Fibroblast of lung (primary cell): ENCODE results near the gene KLC1. TPM values are rescaled to one million over a fixed set of nuclear protein-coding genes. Genes with fewer than 3 reads are reported as not detected.

Experiments
- DNase-seq, 2 donors: peaks; one replicate each; pipeline versions ENCODE4 v3.0.0 to v3.0.0-alpha.2; 2010; ENCODE audit warnings: low read depth in 2 of 2
- H2AFZ ChIP-seq: 2 replicates; pipeline ENCODE4 v1.5.1; 2012; ENCODE audit warnings: low read length, control low read depth, inconsistent platforms
- H3K27ac ChIP-seq: 2 replicates; pipeline ENCODE4 v1.5.1; 2011; ENCODE audit warnings: low read length, control low read depth; ENCODE audit not compliant: insufficient read depth
- H3K27me3 ChIP-seq: 2 replicates; pipeline ENCODE4 v1.5.1; 2011; ENCODE audit warnings: mild to moderate bottlenecking, low read length; ENCODE audit not compliant: control insufficient read depth, insufficient read depth
- H3K36me3 ChIP-seq: 2 replicates; pipeline ENCODE4 v1.5.1; 2011; ENCODE audit warnings: low read length; ENCODE audit not compliant: control insufficient read depth, insufficient read depth
- H3K4me1 ChIP-seq: 2 replicates; pipeline ENCODE4 v1.5.1; 2011; ENCODE audit warnings: low read length; ENCODE audit not compliant: control insufficient read depth, insufficient read depth; ENCODE audit errors: extremely low read depth
- H3K4me2 ChIP-seq: 2 replicates; pipeline ENCODE4 v1.5.1; 2011; ENCODE audit warnings: low read length, control low read depth; ENCODE audit not compliant: insufficient read depth; ENCODE audit errors: extremely low read depth
- H3K4me3 ChIP-seq, 4 experiments: fragments of 200-600 bp in 1 of 4; sonication (generic) in 1 of 4; replicated peaks in 1 of 4; 2 replicates each; pipeline ENCODE4 v1.5.1; 2011 to 2016; ENCODE audit warnings: low read length in 4 of 4, low read depth in 3 of 4, mild to moderate bottlenecking in 3 of 4, control low read depth in 2 of 4, inconsistent platforms in 1 of 4, mixed read lengths in 1 of 4; ENCODE audit not compliant: insufficient read depth in 1 of 4; ENCODE audit errors: control extremely low read depth in 1 of 4
- H3K79me2 ChIP-seq: 2 replicates; pipeline ENCODE4 v1.5.1; 2012; ENCODE audit warnings: mild to moderate bottlenecking, low read length, inconsistent platforms; ENCODE audit not compliant: control insufficient read depth, insufficient read depth
- H3K9ac ChIP-seq: 2 replicates; pipeline ENCODE4 v1.5.1; 2011; ENCODE audit warnings: mild to moderate bottlenecking, low read length, control low read depth; ENCODE audit not compliant: insufficient read depth
- H3K9me3 ChIP-seq: 2 replicates; pipeline ENCODE4 v1.5.1; 2012; ENCODE audit warnings: low read depth, low read length; ENCODE audit not compliant: control insufficient read depth, insufficient read depth
- H4K20me1 ChIP-seq: 2 replicates; pipeline ENCODE4 v1.5.1; 2011; ENCODE audit warnings: low read length; ENCODE audit not compliant: control insufficient read depth, insufficient read depth; ENCODE audit errors: extremely low read depth
- EZH2 ChIP-seq: IDR thresholded peaks from 2 replicates; pipeline ENCODE4 v1.5.1; 2012; ENCODE audit warnings: low read length, control low read depth, mild to moderate bottlenecking; ENCODE audit errors: missing control alignments
- polyA plus RNA-seq, 2 donors: library from polyadenylated mRNA; depleted of rRNA in 1 of 2; stranded (reverse) in 1 of 2; unstranded in 1 of 2; fragments of >200 nt; gene quantifications; 2 replicates each; pipeline ENCODE4 v1.2.1, GENCODE V29; 2011 to 2012; ENCODE audit warnings: missing spikeins in 1 of 2
- total RNA-seq: library from RNA; depleted of rRNA; stranded (reverse); fragments of >200 nt; gene quantifications from 2 replicates; pipeline ENCODE4 v1.2.1, GENCODE V29; 2014
- TF ChIP-seq, protein P1 (sequence below), 2 donors: IDR thresholded peaks in 1 of 2; conservative IDR thresholded peaks in 1 of 2; 1 replicate in 1 of 2; 2 replicates in 1 of 2; pipeline ENCODE4 v1.5.1; 2011 to 2012; ENCODE audit warnings: low read length in 2 of 2, control low read depth in 1 of 2, inconsistent platforms in 1 of 2, low read depth in 1 of 2, mild to moderate bottlenecking in 1 of 2

Gene KLC1
- total and polyA plus RNA-seq, 2 donors (not counting 1 experiment from before 2014, with no cell fraction given): 180 to 219 TPM

DNA sequence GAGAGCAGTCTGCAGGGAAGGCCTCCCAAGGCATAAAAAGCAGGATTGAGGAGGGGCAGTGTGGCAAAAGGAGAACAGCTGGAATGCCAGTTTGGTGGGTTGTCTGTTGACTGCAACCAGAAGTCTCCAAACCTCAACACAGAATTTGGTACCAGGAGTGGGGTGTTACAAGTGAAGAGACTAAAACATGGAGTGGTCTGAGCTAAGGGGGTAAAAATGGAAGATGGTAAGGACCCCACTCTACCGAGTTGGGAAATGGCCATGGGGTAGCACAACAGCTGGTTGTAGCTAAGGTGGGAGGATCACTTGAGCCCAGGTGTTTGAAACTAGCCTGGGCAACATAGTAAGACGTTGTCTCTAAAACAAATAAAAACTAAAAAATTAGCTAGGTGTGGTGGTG lies 17.8 kb upstream of the KLC1 start:
- no peak overlapping the region for H3K4me3 ChIP-seq
- no peaks in the 10 kb centered on the region for H3K27me3 ChIP-seq
- H3K27ac ChIP-seq: no peak overlapping the region
- no peak overlapping the region for H3K9ac ChIP-seq
- H3K36me3 ChIP-seq: no peaks in the 10 kb centered on the region
- no peak overlapping the region for H2AFZ ChIP-seq
- TF ChIP-seq, protein P1, sequence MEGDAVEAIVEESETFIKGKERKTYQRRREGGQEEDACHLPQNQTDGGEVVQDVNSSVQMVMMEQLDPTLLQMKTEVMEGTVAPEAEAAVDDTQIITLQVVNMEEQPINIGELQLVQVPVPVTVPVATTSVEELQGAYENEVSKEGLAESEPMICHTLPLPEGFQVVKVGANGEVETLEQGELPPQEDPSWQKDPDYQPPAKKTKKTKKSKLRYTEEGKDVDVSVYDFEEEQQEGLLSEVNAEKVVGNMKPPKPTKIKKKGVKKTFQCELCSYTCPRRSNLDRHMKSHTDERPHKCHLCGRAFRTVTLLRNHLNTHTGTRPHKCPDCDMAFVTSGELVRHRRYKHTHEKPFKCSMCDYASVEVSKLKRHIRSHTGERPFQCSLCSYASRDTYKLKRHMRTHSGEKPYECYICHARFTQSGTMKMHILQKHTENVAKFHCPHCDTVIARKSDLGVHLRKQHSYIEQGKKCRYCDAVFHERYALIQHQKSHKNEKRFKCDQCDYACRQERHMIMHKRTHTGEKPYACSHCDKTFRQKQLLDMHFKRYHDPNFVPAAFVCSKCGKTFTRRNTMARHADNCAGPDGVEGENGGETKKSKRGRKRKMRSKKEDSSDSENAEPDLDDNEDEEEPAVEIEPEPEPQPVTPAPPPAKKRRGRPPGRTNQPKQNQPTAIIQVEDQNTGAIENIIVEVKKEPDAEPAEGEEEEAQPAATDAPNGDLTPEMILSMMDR (conservative IDR thresholded peaks at IDR 0.05 in 1 of 2, IDR thresholded peaks at IDR 0.05 in 1 of 2; ENCODE audit: low read depth in 1 of 2, low read length in 2 of 2): no peak
- TF ChIP-seq EZH2: no peak
- H4K20me1 ChIP-seq: no peaks in the 10 kb centered on the region
- H3K9me3 ChIP-seq: no peaks in the 10 kb centered on the region
- no peaks in the 10 kb centered on the region for H3K79me2 ChIP-seq
- peaks cover 10% of the 10 kb centered on the region for H3K4me1 ChIP-seq
- H3K4me2 ChIP-seq: no peak overlapping the region
- no peak for DNase-seq

DNA sequence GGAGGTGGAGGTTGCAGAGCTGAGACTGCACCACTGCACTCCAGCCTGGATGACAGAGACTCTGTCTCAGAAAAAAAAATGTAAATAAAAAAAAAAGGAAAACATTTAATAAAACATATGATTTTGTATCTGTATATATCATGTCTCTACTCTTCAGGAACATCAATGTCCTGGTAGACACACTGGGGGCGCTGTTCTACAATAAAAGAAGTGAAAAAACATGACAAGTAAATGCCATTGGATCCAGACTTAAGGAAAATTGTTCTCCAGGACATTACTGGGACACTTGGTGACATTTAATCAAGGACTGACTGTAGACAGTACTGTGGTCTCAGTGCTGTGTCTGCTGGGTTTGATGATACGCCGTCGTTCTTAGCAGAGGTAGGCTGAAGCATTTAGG lies 15.5 kb upstream of the KLC1 start:
- no peaks in the 10 kb centered on the region for H3K4me1 ChIP-seq
- DNase-seq: peak in 1 of 2 donors; percentile 39

DNA sequence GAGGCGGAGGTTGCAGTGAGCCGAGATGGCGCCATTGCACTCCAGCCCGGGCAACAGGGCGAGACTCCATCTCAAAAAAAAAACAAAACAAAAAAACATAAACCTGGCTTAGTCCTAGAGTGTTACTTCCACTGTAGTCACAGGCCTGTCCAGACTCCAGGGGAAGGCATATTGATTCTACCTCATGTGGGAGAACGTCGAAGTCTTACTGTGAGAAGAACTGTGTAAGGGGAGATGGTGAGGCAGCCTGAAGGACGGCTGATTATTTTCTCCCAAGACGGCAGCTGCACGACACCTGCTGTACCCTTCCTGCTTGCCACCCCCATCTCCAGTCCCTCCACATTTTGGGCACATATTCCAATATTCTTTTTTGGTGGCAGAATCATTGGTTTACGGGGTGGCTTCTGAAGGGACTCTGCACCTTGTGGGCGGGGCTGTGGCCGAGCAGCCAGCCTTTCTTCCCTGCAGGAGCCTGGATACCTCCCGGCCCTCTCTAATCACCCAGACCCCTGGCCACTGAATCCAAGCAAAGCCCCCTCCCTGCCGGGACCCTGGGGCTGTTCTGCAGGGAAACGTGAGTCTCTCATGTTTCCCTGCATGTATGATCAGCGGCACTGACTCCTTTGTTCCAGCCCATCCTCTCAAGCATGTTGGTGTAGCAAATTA lies 12.2 kb upstream of the KLC1 start:
- Histone ChIP-seq H3K27me3 (no peaks in the 10 kb centered on the region), H2AFZ (no peak overlapping the region), H4K20me1 (no peaks in the 10 kb centered on the region), H3K4me3 (no peak overlapping the region), H3K36me3 (no peaks in the 10 kb centered on the region), H3K9ac (no peak overlapping the region), H3K9me3 (no peaks in the 10 kb centered on the region), H3K79me2 (no peaks in the 10 kb centered on the region), H3K4me1 (no peaks in the 10 kb centered on the region), H3K27ac (no peak overlapping the region), H3K4me2 (no peak overlapping the region)
- DNase-seq: no peak
- TF ChIP-seq EZH2: no peak
- TF ChIP-seq, protein P1 (conservative IDR thresholded peaks at IDR 0.05 in 1 of 2, IDR thresholded peaks at IDR 0.05 in 1 of 2; ENCODE audit: low read depth in 1 of 2, low read length in 2 of 2): no peak

More for the DNA sequence above, 15.5 kb upstream of the KLC1 start:
- Histone ChIP-seq H3K79me2 (no peaks in the 10 kb centered on the region), H3K27ac (no peak overlapping the region), H2AFZ (no peak overlapping the region), H3K4me2 (no peak overlapping the region), H3K4me3 (no peak overlapping the region), H3K36me3 (no peaks in the 10 kb centered on the region), H3K9ac (no peak overlapping the region), H4K20me1 (no peaks in the 10 kb centered on the region), H3K27me3 (no peaks in the 10 kb centered on the region), H3K9me3 (no peaks in the 10 kb centered on the region)
- no peak for TF ChIP-seq EZH2
- TF ChIP-seq, protein P1 (conservative IDR thresholded peaks at IDR 0.05 in 1 of 2, IDR thresholded peaks at IDR 0.05 in 1 of 2; ENCODE audit: low read depth in 1 of 2, low read length in 2 of 2): peak; percentile 7 to 32
